HG02588 (cell line): ENCODE results near the gene ZNF484.

Experiments
- ATAC-seq: cut with Tn5 transposase; IDR thresholded peaks from one replicate; pipeline ENCODE4 v1.9.1; 2021; ENCODE audit warnings: mild to moderate bottlenecking, moderate library complexity; ENCODE audit not compliant: unreplicated experiment

Gene ZNF484

GRCh38 chr9:92795598-92796336 lies 82.1 kb downstream of the ZNF484 start:
- no peak for ATAC-seq
